Gastroesophageal sphincter (tissue), 4 donors: Measurements from ENCODE around the gene OR2V1. TPM values are rescaled to one million over a fixed set of nuclear protein-coding genes. Genes with fewer than 3 reads are reported as not detected.
"Not testable (repeated sequence)": the region's sequence is repeated elsewhere in the genome, so short reads cannot be mapped to it uniquely, and the experiment has no call there.

Experiments
- ATAC-seq: fragments of 150-250 bp; one replicate; pipeline ENCODE4 v1.9.1; 2016; ENCODE audit warnings: mild to moderate bottlenecking, moderate library complexity
- H3K27ac ChIP-seq, 4 donors: fragments of 200-600 bp; sonication (generic) in 3 of 4; 1 replicate in 3 of 4; 2 replicates in 1 of 4; pipeline ENCODE4 v1.5.1; 2016 to 2019
- H3K27me3 ChIP-seq: fragments of 200-600 bp; sonication (generic); one replicate; pipeline ENCODE4 v1.5.1; 2019
- H3K36me3 ChIP-seq, 2 donors: fragments of 200-600 bp; sonication (generic); one replicate each; pipeline ENCODE4 v1.5.1; 2019; ENCODE audit warnings: control low read depth in 1 of 2
- H3K4me1 ChIP-seq, 3 donors: fragments of 200-600 bp; sonication (generic); 1 replicate in 2 of 3; 2 replicates in 1 of 3; pipeline ENCODE4 v1.5.1; 2016 to 2019; ENCODE audit warnings: control low read depth in 2 of 3
- H3K4me3 ChIP-seq, 2 donors: fragments of 200-600 bp; sonication (generic); one replicate each; pipeline ENCODE4 v1.5.1; 2019; ENCODE audit warnings: mild to moderate bottlenecking in 1 of 2, moderate library complexity in 1 of 2
- H3K9me3 ChIP-seq, 3 donors: fragments of 200-600 bp; sonication (generic); one replicate each; pipeline ENCODE4 v1.5.1; 2017 to 2019; ENCODE audit warnings: control low read depth in 2 of 3
- CTCF ChIP-seq, 4 experiments: fragments of 200-600 bp in 2 of 4; fragments of 450-650 bp in 2 of 4; sonication (generic) in 1 of 4; IDR thresholded peaks; one replicate each; pipeline ENCODE4 v1.5.1; 2017 to 2019; ENCODE audit warnings: antibody characterized with exemption in 4 of 4, mild to moderate bottlenecking in 2 of 4, moderate library complexity in 2 of 4
- EP300 ChIP-seq: sonication (generic); formaldehyde crosslinking; IDR thresholded peaks from one replicate; pipeline ENCODE4 v1.6.1; 2017; ENCODE audit warnings: antibody characterized with exemption, mild to moderate bottlenecking
- POLR2A ChIP-seq, 2 donors: fragments of 450-650 bp; IDR thresholded peaks; one replicate each; pipeline ENCODE4 v1.6.1; 2017; ENCODE audit warnings: antibody characterized with exemption in 2 of 2, mild to moderate bottlenecking in 2 of 2, moderate library complexity in 1 of 2
- POLR2AphosphoS5 ChIP-seq: sonication (generic); formaldehyde crosslinking; IDR thresholded peaks from one replicate; pipeline ENCODE4 v1.6.1; 2017; ENCODE audit warnings: antibody characterized with exemption
- WGBS, 2 donors: methylation state at CpG; one replicate each; pipeline ENCODE4 v1.1.5; 2018; ENCODE audit warnings: low coverage in 1 of 2; 5-methylcytosine and 5-hydroxymethylcytosine counted together
- total RNA-seq, 4 donors: library from RNA; depleted of rRNA; stranded (reverse); fragments of >200 nt; gene quantifications; one replicate each; pipeline ENCODE4 v1.1.0, GENCODE V29; 2016

Gene OR2V1
- total RNA-seq, 4 donors from 2014 or later = 0.12 TPM; not detected in 3

DNA sequence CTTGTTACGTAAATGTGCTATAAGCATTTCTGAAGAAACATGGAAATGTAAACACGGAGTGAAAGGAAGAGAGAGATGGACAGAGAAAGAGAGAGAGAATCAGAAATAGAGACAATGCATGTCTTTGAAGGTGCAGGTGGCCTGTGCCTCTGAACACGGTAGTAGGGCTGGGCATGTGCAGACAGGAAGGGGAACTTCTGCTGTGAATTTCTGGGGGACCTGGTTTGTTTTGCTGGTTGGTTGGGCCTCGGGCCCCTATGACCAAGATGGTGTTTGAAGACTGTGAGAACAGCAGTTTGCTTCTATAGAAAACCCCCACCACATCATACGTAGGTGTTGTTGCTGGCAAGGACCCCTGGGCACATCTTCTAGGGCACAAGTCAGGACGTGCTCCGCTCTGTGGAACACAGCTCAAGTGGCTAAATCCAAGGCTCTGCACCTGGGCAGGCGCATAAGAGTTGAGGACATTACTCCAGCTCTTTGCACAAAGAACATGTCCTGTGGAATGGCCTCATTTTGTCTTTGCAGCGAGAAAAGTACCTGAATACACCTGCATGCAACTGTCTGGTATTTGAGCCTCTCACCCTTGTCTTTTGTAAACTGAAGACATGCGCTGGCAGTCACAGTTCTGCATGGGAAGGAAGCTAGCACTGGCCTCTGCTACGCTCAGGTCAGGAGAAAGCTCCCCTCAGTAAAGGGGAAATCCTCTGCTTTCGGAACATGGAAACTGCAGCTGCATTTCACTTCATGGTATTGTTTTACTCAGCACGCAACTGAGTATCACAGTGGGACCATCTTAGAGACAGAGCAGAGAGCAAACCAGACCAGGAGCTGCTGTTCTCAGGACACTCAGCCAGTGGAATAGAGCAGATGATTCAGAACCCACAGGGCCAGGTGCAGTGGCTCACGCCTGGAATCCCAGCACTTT lies 19.1 kb upstream of the OR2V1 start:
- no peak for ATAC-seq
- peaks cover 82% of the 10 kb centered on the region for H3K27me3 ChIP-seq
- WGBS, 2 donors = 79 to 100% methylated on average over 2 to 8 of the region's 14 CpGs
- no peaks in the 10 kb centered on the region for H3K9me3 ChIP-seq
- no peaks in the 10 kb centered on the region for H3K4me1 ChIP-seq
- TF ChIP-seq POLR2A (IDR thresholded peaks at IDR 0.05) (no peak), POLR2AphosphoS5 (no peak), EP300 (no peak)
- H3K27ac ChIP-seq = no peak overlapping the region
- no peaks in the 10 kb centered on the region for H3K36me3 ChIP-seq
- H3K4me3 ChIP-seq = no peak overlapping the region

- TF ChIP-seq POLR2A (IDR thresholded peaks at IDR 0.05) (no peak), CTCF (IDR thresholded peaks at IDR 0.05) (no peak), EP300 (no peak), POLR2AphosphoS5 (no peak)
- no peaks in the 10 kb centered on the region for H3K9me3 ChIP-seq
- H3K4me3 ChIP-seq = no peak overlapping the region
- peaks cover 78% of the 10 kb centered on the region for H3K27me3 ChIP-seq
- no peak for ATAC-seq
- H3K4me1 ChIP-seq = no peaks in the 10 kb centered on the region
- no peak overlapping the region for H3K27ac ChIP-seq
- 67 to 87% methylated on average over 3 to 5 of the region's 6 CpGs for WGBS, 2 donors
- H3K36me3 ChIP-seq = no peaks in the 10 kb centered on the region
These were observed 18.4 kb upstream of the OR2V1 start for GRCh38 chr5:181149355-181149754.

- 30 to 35% methylated on average over 4 of the region's 7 CpGs for WGBS, 2 donors
- H3K4me3 ChIP-seq, H3K27ac ChIP-seq, H3K36me3 ChIP-seq, H3K9me3 ChIP-seq, ATAC-seq, H3K4me1 ChIP-seq: not testable (repeated sequence)
- H3K27me3 ChIP-seq = peaks cover 90% of the 10 kb centered on the region
These were observed 16.1 kb upstream of the OR2V1 start, which contains the start of gene OR2V2 for GRCh38 chr5:181146927-181147636. Gene OR2V2 (plus strand): TSS chr5:181147586. CDS start chr5:181154943, 7,357 bp downstream.

- no peak overlapping the region for H3K27ac ChIP-seq
- no peaks in the 10 kb centered on the region for H3K4me1 ChIP-seq
- H3K27me3 ChIP-seq = peaks cover 76% of the 10 kb centered on the region
- 25 to 27% methylated on average over 1 of the region's 1 CpG for WGBS, 2 donors
- ATAC-seq = no peak
- H3K36me3 ChIP-seq = no peaks in the 10 kb centered on the region
- no peak for TF ChIP-seq CTCF (IDR thresholded peaks at IDR 0.05)
- TF ChIP-seq POLR2A (IDR thresholded peaks at IDR 0.05) = no peak
- no peak for TF ChIP-seq POLR2AphosphoS5
- TF ChIP-seq EP300 = no peak
- H3K9me3 ChIP-seq = no peaks in the 10 kb centered on the region
- H3K4me3 ChIP-seq = no peak overlapping the region
These were observed 14.2 kb upstream of the OR2V1 start for GRCh38 chr5:181145133-181145532.

DNA sequence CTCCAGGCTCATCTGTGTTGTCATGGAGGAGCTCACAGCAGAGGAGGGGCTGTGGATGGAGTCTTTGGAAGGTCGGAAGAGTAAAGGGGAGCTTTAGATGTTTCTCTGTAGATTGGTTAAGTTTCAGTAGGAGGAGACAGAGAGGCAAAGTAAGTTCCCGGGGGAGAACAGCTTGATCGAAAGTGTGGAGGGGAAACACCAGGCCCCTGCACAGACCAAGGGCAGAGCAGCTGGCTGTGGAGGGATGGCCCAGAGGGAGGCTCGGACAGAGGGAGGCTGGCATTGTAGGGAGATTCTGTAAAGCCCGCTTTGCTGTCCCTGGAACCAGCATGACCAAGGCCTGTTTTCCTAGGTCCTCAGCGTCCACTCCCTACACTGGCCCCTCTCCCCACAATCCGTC lies 11.1 kb upstream of the OR2V1 start:
- Histone ChIP-seq H3K9me3 (peaks cover 0 to 5% (median 0%) of the 10 kb centered on the region in 3 donors), H3K36me3 (no peaks in the 10 kb centered on the region), H3K27ac (no peak overlapping the region), H3K27me3 (peaks cover 45% of the 10 kb centered on the region), H3K4me3 (no peak overlapping the region), H3K4me1 (no peaks in the 10 kb centered on the region)
- 51 to 72% methylated on average over 2 to 3 of the region's 7 CpGs for WGBS, 2 donors
- no peak for ATAC-seq
- TF ChIP-seq POLR2A (IDR thresholded peaks at IDR 0.05) (no peak), POLR2AphosphoS5 (no peak), CTCF (IDR thresholded peaks at IDR 0.05) (no peak), EP300 (no peak)
